Activated CD8-positive, alpha-beta memory T cell treated with anti-CD3 and anti-CD28 coated beads, Interleukin-2, amount 10 ng/mL, durations not matched to agents 7 days and 5 days (primary cell): ENCODE results near the gene ADCY3. TPM values are rescaled to one million over a fixed set of nuclear protein-coding genes. Genes with fewer than 3 reads are reported as not detected.

Experiments used
- ATAC-seq: fragments of 150-1000 bp; cut with Tn5 transposase; one replicate; pipeline ENCODE4 v1.10.0; 2021; ENCODE audit warnings: moderate library complexity
- CTCF ChIA-PET: fragments of 350-600 bp; sonication (Branson Sonifier 250); formaldehyde crosslinking; loops from one replicate; lab custom pipeline; 2021; ENCODE audit warnings: antibody characterized with exemption; lab: Charles Lee
- DNase-seq: peaks from one replicate; pipeline ENCODE4 v3.0.0-alpha.2; 2020
- H3K27ac Mint-ChIP-seq: one replicate; pipeline ENCODE4 v1.8.0; 2021; ENCODE audit warnings: mild to moderate bottlenecking, mixed read lengths
- H3K27me3 Mint-ChIP-seq: one replicate; pipeline ENCODE4 v1.8.0; 2021; ENCODE audit warnings: mixed read lengths
- H3K36me3 Mint-ChIP-seq: one replicate; pipeline ENCODE4 v1.8.0; 2021; ENCODE audit warnings: mild to moderate bottlenecking, mixed read lengths
- H3K4me1 Mint-ChIP-seq: one replicate; pipeline ENCODE4 v1.8.0; 2021; ENCODE audit warnings: mixed read lengths
- H3K4me3 Mint-ChIP-seq: one replicate; pipeline ENCODE4 v1.8.0; 2021; ENCODE audit warnings: mild to moderate bottlenecking, moderate library complexity, mixed read lengths
- H3K9me3 Mint-ChIP-seq: one replicate; pipeline ENCODE4 v1.8.0; 2022; ENCODE audit warnings: low read depth, mixed read lengths
- total RNA-seq, 2 experiments: library from RNA; stranded (reverse); gene quantifications; one replicate each; pipeline ENCODE4 v1.2.3, GENCODE V29; 2021

ADCY3 gene
- total RNA-seq, 2 experiments from 2014 or later = 81.4 to 85.0 TPM

GRCh38 chr2:24922556-24922955, 2.5 kb upstream of the ADCY3 start:
- Mint-ChIP-seq H3K4me1 (peaks cover 24% of the 10 kb centered on the region), H3K27ac (no peak overlapping the region), H3K27me3 (no peaks in the 10 kb centered on the region), H3K4me3 (no peak overlapping the region), H3K36me3 (peaks cover 12% of the 10 kb centered on the region), H3K9me3 (no peaks in the 10 kb centered on the region)
- DNase-seq = no peak
- CTCF ChIA-PET = no interaction called here
- no peak for ATAC-seq

- ATAC-seq (no peak), DNase-seq (peak; percentile 49)
- H3K27me3 Mint-ChIP-seq = no peaks in the 10 kb centered on the region
- CTCF ChIA-PET = interaction anchor here (1.4 kb wide), 1 partner anchor 93 kb away, joined by 5 read pairs; no protein-coding TSS in a partner anchor
- peak overlapping the region; percentile 39 for H3K27ac Mint-ChIP-seq
- peaks cover 16% of the 10 kb centered on the region for H3K36me3 Mint-ChIP-seq
- peaks cover 40% of the 10 kb centered on the region for H3K4me1 Mint-ChIP-seq
- no peaks in the 10 kb centered on the region for H3K9me3 Mint-ChIP-seq
- peak overlapping the region; percentile 72 for H3K4me3 Mint-ChIP-seq
These were observed 888 bp upstream of the ADCY3 start for GRCh38 chr2:24920809-24921441.

GRCh38 chr2:24919506-24920097, 435 bp downstream of the ADCY3 start:
- Mint-ChIP-seq H3K4me1 (peaks cover 46% of the 10 kb centered on the region), H3K27me3 (no peaks in the 10 kb centered on the region), H3K36me3 (peaks cover 21% of the 10 kb centered on the region), H3K27ac (peak overlapping the region; percentile 72), H3K9me3 (no peaks in the 10 kb centered on the region), H3K4me3 (peak overlapping the region; percentile 90)
- CTCF ChIA-PET = interaction anchor here (1.1 kb wide), 1 partner anchor 509 kb away, joined by 3 read pairs; no protein-coding TSS in a partner anchor
- DNase-seq (no peak), ATAC-seq (peak; percentile 33)

DNA sequence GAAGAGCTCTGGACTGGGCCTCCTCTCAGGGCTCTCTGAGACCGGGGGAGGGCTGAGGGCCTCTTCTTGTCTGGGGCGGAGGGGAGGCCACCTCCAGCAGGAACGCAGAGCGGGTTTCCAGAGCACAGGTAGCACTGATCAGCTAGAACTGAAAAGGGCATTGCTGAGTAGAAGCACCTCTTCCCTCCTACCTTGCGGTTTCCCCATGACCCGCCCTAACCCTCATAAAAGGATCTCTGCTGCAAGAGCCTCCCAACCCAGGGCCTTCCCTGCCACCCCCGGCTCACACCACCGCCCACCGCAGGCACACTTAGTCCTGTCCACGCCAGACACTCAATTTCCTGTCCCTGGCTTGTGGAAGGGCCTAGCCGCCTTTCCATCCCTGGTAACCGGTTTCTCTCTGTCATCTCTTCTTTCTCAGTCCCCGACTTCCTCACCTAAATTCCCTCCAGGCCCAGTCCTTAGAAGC, 966 bp downstream of the ADCY3 start:
- peaks cover 49% of the 10 kb centered on the region for H3K4me1 Mint-ChIP-seq
- CTCF ChIA-PET = interaction anchor here (1.1 kb wide), 1 partner anchor 509 kb away, joined by 3 read pairs; no protein-coding TSS in a partner anchor
- no peaks in the 10 kb centered on the region for H3K27me3 Mint-ChIP-seq
- peaks cover 21% of the 10 kb centered on the region for H3K36me3 Mint-ChIP-seq
- H3K4me3 Mint-ChIP-seq = peak overlapping the region; percentile 90
- H3K27ac Mint-ChIP-seq = peak overlapping the region; percentile 72
- DNase-seq = peak; percentile 82
- ATAC-seq = peak; percentile 32
- no peaks in the 10 kb centered on the region for H3K9me3 Mint-ChIP-seq

DNA sequence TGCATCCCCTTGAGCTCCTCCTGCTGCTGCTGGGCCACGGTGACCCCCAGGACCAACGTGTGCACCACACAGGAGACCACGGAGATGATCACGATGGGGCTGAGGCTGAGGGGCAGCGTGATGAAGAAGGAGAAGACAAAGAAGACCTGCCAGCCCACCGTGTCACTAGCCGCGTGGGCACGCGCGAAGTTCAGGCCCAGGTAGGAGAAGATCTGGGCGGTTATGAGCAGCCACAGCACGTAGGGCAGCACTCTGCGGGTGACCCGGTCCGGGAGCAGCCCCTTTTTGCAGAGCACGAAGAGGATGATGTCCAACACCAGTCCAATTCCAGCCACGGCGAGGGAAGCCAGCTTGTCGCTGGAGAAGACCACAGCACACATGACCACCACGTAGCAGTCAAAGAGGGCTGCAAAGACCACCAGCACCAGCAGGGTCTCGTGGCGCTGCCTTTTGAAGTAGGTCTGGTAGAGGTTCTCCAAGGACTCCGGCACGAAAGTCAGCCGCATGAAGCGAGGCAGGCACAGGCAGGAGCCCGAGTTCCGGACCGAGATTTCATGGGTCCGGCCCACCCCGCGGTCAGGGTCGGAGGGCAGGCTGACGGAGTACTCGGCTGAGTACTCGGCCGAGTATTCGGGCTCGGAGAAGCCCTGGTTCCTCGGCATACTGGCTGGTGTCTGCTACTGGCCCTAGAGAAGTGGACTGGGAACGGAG, 1.6 kb downstream of the ADCY3 start:
- ATAC-seq (no peak), DNase-seq (no peak)
- Mint-ChIP-seq H3K27me3 (no peaks in the 10 kb centered on the region), H3K36me3 (peaks cover 21% of the 10 kb centered on the region), H3K27ac (peak overlapping the region; percentile 52), H3K9me3 (no peaks in the 10 kb centered on the region), H3K4me1 (peaks cover 49% of the 10 kb centered on the region), H3K4me3 (peak overlapping the region; percentile 90)
- CTCF ChIA-PET = interaction anchor here (0.9 kb wide), 1 partner anchor 12 kb away, joined by 3 read pairs; no protein-coding TSS in a partner anchor

GRCh38 chr2:24917731-24918325, 2.2 kb downstream of the ADCY3 start:
- no peak for DNase-seq
- ATAC-seq = no peak
- CTCF ChIA-PET = interaction anchor here (0.9 kb wide), 1 partner anchor 13 kb away, joined by 3 read pairs; no protein-coding TSS in a partner anchor
- Mint-ChIP-seq H3K4me1 (peaks cover 49% of the 10 kb centered on the region), H3K27ac (no peak overlapping the region), H3K9me3 (no peaks in the 10 kb centered on the region), H3K27me3 (no peaks in the 10 kb centered on the region), H3K4me3 (peak overlapping the region; percentile 90), H3K36me3 (peaks cover 24% of the 10 kb centered on the region)

- Mint-ChIP-seq H3K4me3 (peak overlapping the region; percentile 9), H3K27ac (peak overlapping the region; percentile 55), H3K4me1 (peaks cover 51% of the 10 kb centered on the region), H3K27me3 (no peaks in the 10 kb centered on the region), H3K36me3 (peaks cover 29% of the 10 kb centered on the region), H3K9me3 (no peaks in the 10 kb centered on the region)
- CTCF ChIA-PET = interaction anchor here (0.8 kb wide), 1 partner anchor 507 kb away, joined by 3 read pairs; no protein-coding TSS in a partner anchor
- DNase-seq (peak; percentile 68), ATAC-seq (no peak)
These were observed 3.0 kb downstream of the ADCY3 start for GRCh38 chr2:24917086-24917485.

GRCh38 chr2:24915796-24916195, 4.2 kb downstream of the ADCY3 start:
- no peak overlapping the region for H3K27ac Mint-ChIP-seq
- peaks cover 36% of the 10 kb centered on the region for H3K36me3 Mint-ChIP-seq
- ATAC-seq (no peak), DNase-seq (no peak)
- H3K4me1 Mint-ChIP-seq = peaks cover 46% of the 10 kb centered on the region
- no peaks in the 10 kb centered on the region for H3K27me3 Mint-ChIP-seq
- no peak overlapping the region for H3K4me3 Mint-ChIP-seq
- H3K9me3 Mint-ChIP-seq = no peaks in the 10 kb centered on the region
- CTCF ChIA-PET = no interaction called here

GRCh38 chr2:24915175-24915574, 4.9 kb downstream of the ADCY3 start:
- DNase-seq = no peak
- H3K4me3 Mint-ChIP-seq = no peak overlapping the region
- H3K36me3 Mint-ChIP-seq = peaks cover 41% of the 10 kb centered on the region
- no peak for ATAC-seq
- H3K4me1 Mint-ChIP-seq = peaks cover 44% of the 10 kb centered on the region
- H3K27me3 Mint-ChIP-seq = no peaks in the 10 kb centered on the region
- H3K9me3 Mint-ChIP-seq = no peaks in the 10 kb centered on the region
- H3K27ac Mint-ChIP-seq = no peak overlapping the region
- CTCF ChIA-PET = no interaction called here

GRCh38 chr2:24914713-24915112, 5.3 kb downstream of the ADCY3 start:
- Mint-ChIP-seq H3K27me3 (no peaks in the 10 kb centered on the region), H3K27ac (no peak overlapping the region), H3K9me3 (no peaks in the 10 kb centered on the region), H3K4me1 (peaks cover 44% of the 10 kb centered on the region), H3K36me3 (peaks cover 46% of the 10 kb centered on the region), H3K4me3 (no peak overlapping the region)
- no peak for DNase-seq
- CTCF ChIA-PET = no interaction called here
- ATAC-seq = no peak

DNA sequence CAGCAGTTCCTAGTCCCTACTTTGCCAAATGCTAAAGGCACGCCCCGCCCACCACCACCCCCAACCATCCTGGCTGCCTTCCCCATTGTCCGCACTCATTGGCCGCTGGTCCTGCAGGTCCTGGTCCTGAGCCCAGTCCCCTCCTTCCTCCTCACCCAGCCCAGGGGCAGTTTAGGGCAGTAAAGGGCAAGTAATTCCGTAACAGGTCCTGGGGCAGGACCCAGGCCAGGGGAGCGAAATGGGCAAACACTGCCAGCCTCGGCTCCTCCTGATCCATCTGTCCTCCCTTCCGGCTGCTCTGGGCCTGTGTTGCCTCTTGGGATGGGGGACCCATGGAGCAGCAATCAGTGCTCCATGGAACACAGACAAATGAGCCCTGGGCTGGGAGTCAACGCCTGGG, 6.1 kb downstream of the ADCY3 start:
- H3K4me3 Mint-ChIP-seq = no peak overlapping the region
- peaks cover 48% of the 10 kb centered on the region for H3K36me3 Mint-ChIP-seq
- no peak overlapping the region for H3K27ac Mint-ChIP-seq
- no peaks in the 10 kb centered on the region for H3K27me3 Mint-ChIP-seq
- ATAC-seq (no peak), DNase-seq (no peak)
- H3K9me3 Mint-ChIP-seq = no peaks in the 10 kb centered on the region
- H3K4me1 Mint-ChIP-seq = peaks cover 40% of the 10 kb centered on the region
- CTCF ChIA-PET = no interaction called here

GRCh38 chr2:24912986-24913385, 7.1 kb downstream of the ADCY3 start:
- Mint-ChIP-seq H3K4me1 (peaks cover 31% of the 10 kb centered on the region), H3K4me3 (no peak overlapping the region), H3K27me3 (no peaks in the 10 kb centered on the region), H3K9me3 (no peaks in the 10 kb centered on the region), H3K36me3 (peaks cover 44% of the 10 kb centered on the region), H3K27ac (peak overlapping the region; percentile 6)
- CTCF ChIA-PET = no interaction called here
- DNase-seq (no peak), ATAC-seq (no peak)

GRCh38 chr2:24912523-24912922, 7.5 kb downstream of the ADCY3 start:
- H3K4me3 Mint-ChIP-seq = no peak overlapping the region
- ATAC-seq = no peak
- no peaks in the 10 kb centered on the region for H3K9me3 Mint-ChIP-seq
- peaks cover 26% of the 10 kb centered on the region for H3K4me1 Mint-ChIP-seq
- H3K36me3 Mint-ChIP-seq = peaks cover 39% of the 10 kb centered on the region
- no peak overlapping the region for H3K27ac Mint-ChIP-seq
- DNase-seq = peak; percentile 1
- no peaks in the 10 kb centered on the region for H3K27me3 Mint-ChIP-seq
- CTCF ChIA-PET = no interaction called here
